HG03039 (cell line): ENCODE data around the gene RAD50.
"Not testable (repeated sequence)": the region's sequence is repeated elsewhere in the genome, so short reads cannot be mapped to it uniquely, and the experiment has no call there.

Source experiments
- ATAC-seq: cut with Tn5 transposase; IDR thresholded peaks from one replicate; pipeline ENCODE4 v1.9.1; 2021; ENCODE audit warnings: mild to moderate bottlenecking, moderate library complexity; ENCODE audit not compliant: unreplicated experiment

RAD50 gene

DNA sequence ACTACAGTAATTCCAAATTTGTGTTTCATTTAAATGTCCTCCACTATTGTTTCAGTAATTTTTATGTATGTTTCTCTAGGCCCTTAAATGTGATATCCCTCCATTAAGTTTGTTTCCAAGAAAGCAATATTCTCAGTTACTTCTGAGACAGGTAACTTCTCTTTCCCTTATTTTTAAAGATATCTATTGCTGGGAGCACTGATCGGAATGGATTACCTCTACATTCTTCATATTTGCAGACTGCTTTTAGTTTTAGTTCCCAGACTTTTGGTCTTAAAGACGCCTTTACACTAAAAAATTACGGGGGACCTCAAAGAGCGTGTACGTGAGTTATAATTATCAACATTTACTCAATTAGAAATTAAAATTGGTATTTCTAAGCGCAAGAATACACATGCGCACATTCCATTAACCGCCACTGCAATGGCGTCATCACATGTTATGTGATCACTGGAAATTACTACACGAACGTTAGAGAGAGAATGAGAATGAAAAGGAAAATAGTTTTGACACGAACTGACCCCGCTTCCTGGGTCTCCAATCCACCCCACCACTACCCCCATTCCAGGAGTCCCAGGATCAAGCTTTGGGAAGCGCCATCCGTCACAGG lies 519 bp upstream of the RAD50 start:
- ATAC-seq: no peak

GRCh38 chr5:132557478-132558172 lies 848 bp downstream of the RAD50 start:
- ATAC-seq: no peak

DNA sequence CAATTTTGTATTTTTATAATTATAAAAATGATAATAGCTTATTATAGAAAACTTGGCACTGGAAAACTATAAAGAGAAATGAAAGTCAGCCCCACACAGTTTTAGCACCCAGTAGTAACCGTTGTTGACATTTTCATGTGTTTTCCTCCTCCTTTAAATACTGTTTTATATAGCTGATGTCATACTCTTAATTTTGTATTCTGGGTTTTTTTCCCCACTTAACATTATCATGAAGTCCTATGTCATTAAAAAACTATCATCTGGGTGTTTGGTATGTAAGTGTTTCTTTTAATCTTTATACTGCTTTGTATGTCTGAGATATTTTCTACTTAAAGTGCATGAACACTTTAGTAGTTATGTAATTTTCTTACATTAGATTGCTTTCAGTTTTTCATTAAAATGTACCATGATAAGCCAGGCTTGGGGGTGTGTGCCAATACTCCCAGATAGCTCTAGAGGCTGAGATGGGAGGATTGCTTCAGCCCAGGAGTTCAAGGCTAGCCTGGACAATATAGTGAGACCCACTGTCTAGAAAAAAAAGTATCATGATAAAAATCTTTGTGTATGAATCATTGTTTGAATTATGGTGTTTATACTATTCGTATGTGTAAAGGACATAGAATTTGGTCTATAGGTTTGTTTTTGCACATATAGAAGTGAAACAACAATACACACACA lies 2.7 kb downstream of the RAD50 start:
- no peak for ATAC-seq

GRCh38 chr5:132561601-132562000 lies 4.8 kb downstream of the RAD50 start:
- no peak for ATAC-seq

DNA sequence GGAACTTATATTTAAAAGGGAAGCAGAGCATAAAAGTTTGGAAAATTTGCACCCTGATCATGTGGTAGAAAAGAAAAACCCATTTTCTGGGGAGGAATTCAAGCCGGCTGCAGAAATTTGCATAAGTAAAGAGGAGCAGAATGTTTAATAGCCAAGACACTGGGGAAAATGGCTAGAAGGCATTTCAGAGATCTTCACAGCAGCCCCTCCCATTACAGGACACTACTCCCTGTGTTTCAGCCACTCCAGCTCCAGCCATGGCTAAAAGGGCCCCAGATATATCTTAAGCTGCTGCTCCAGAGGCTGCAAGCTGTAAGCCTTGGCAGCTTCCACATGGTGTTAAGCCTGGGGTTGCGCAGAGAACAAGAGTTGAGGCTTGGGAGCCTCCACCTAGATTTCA lies 7.8 kb downstream of the RAD50 start:
- ATAC-seq: not testable (repeated sequence)

- ATAC-seq: no peak
Measured at GRCh38 chr5:132566657-132567056, 9.9 kb downstream of the RAD50 start.

DNA sequence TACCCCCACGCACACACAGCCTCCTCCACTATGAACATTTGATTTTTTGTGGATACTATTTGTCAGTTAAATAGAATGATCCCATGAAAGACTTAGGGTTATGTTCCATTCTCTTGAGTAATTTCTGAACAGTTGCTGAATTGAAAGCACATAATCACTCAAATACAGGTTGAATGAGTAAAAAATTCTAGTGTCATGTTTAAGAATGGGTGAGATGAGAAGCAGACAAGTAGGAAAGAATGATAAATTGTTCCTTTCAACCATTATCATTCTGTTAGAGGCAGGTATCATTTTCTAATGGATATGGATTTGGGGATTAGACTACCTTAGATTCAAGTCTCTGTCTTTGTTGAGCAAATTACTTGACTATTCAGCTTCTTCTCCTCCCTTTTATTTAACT lies 19.3 kb downstream of the RAD50 start:
- no peak for ATAC-seq

DNA sequence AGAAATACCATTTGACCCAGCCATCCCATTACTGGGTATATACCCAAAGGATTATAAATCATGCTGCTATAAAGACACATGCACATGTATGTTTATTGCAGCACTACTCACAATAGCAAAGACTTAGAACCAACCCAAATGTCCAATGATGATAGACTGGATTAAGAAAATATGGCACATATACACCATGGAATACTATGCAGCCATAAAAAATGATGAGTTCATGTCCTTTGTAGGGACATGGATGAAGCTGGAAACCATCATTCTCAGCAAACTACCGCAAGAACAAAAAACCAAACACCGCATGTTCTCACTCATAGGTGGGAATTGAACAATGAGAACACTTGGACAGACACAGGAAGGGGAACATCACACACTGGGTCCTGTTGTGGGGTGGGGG lies 27.8 kb downstream of the RAD50 start:
- ATAC-seq: not testable (repeated sequence)

DNA sequence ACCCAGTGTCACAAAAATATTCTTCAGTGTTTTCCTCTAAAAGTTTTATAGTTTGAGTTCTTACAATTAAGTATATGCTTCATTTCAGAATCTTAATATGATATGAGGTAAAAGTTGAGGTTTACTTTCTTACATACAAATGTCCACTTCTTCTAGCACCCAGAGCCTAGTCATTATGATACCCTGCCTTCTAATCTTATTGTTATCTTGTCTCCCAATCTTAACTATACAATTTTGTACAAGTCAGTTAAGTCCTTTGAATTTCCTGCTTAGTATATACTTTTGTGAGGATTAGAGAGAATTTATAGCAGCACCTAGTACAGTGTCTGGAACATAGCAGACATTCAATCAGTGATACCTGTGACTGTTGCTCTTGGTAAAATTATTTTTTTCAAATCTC lies 29.3 kb downstream of the RAD50 start:
- ATAC-seq: no peak

- no peak for ATAC-seq
Measured at GRCh38 chr5:132589467-132589866, 32.7 kb downstream of the RAD50 start.

DNA sequence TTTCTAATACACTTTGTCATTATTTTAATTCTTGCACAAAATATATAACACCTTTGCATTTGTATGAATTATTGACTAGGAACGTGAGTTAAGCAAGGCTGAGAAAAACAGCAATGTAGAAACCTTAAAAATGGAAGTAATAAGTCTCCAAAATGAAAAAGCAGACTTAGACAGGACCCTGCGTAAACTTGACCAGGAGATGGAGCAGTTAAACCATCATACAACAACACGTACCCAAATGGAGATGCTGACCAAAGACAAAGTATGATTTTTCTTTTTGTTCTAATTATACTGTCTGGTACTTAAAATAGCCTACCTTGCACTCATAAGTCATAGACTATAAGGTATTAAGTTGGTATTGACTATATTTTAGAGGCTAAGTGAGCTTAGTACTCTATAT lies 34.4 kb downstream of the RAD50 start:
- no peak for ATAC-seq

GRCh38 chr5:132592521-132592920 lies 35.7 kb downstream of the RAD50 start:
- ATAC-seq: no peak

DNA sequence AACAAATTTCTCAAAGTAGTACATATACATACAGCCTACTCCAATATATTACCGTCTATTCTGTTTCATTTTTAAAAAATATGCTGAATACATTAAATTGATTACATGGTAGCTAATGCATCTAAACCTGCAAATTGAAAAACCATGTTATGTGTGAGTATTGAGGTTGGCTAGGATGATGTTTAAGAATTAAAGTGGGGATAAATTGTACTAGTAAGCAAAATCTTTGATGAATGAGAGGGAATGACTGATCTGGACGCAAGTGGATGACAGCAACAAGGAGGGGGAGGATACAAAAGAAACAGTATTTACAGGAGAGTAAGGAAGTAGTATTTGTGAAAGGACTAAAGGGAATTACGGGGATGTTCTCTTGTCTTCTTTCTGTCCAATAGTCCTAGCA lies 37.4 kb downstream of the RAD50 start:
- no peak for ATAC-seq

DNA sequence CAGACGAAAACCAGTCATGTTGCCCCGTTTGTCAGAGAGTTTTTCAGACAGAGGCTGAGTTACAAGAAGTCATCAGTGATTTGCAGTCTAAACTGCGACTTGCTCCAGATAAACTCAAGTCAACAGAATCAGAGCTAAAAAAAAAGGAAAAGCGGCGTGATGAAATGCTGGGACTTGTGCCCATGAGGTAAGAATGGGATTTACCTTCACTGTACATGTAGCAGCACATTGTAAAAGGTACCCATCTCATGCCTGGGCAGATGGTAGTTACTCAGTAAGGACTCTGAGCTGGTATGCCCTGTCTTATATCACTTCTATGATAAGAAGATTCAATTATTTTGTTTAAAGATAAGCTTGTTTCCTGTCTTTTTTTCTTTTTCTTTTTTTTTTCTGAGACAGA lies 38.8 kb downstream of the RAD50 start:
- no peak for ATAC-seq

DNA sequence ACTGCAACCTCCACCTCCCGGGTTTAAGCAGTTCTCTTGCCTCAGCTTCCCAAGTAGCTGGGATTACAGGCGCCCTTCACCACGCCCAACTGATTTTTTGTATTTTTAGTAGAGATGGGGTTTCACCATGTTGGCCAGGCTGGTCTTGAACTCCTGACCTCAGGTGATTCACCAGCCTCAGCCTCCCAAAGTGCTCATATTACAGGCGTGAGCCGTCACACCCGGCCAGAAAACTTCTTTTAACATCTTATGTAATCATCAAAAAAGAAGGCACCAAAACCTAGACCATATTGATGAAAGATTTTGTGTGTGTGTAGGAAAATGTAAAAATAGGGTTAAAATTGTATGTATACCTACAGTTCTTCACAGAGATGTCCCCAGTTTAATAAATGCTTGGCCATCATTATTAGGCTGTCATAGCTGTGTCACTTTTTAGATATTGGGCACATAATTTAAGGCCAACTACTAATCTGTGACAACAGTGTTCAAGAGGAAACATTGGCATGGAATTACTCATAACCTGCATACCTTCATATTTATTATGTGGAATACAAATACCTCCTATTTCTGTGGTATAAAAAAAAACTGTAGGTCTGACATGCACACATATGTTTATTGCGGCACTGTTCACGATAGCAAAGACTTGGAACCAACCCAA lies 44.4 kb downstream of the RAD50 start:
- ATAC-seq: no peak

DNA sequence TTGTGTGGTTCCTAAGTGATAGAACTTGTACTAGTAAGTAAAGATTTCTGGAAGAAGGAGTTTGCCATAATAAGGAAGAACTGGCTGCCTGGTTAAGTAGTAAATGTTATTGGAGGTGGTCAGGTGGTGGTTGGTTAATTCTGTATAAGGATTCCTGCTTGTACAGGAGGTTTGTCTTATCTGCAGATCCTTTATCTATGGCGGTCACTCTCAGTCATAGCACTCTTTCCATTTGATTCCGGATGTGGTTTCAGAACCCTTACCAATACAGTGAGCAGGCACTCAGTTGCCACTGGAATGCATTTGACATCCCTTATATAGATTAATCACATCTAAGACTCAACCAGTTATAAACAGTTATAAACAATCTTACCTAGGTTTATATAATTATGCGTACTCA lies 50.3 kb downstream of the RAD50 start:
- ATAC-seq: no peak

GRCh38 chr5:132608107-132608506 lies 51.3 kb downstream of the RAD50 start:
- ATAC-seq: no peak

DNA sequence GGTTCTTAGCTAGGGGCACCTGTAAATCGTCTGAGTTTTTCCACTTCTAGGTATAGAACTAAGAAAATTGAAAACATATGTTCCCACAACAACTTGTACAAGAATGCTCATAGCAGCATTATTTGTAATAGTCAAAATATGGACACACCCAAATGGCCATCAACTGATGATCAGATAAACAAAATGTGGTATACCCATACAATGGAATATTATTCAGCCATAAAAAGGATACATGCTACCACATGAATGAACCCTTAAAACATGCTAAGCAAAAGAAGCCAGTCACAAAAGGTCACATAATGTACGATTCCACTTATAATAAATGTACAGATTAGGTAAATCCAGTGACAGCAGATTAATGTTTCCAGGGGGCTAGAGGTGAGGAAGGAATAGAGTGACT lies 55.2 kb downstream of the RAD50 start:
- ATAC-seq: no peak

DNA sequence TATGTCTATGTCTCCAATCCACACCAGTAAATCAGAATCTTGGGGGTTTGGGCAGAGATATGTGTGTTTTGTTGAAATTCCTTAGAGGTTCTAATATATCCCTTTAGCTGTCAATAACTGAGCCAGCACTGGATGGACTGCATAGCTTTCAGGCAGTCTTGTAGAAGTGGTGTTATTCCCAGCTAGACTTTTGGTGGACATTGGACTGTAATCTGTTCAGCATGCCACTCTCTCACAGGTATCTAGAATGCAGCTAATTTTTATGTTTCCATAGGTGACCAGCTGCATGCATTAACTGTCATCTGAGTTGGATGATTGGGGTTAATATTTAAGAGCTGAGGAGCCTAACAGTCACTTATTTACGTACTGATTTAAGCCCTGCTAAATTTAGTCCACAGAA lies 56.1 kb downstream of the RAD50 start:
- ATAC-seq: no peak

DNA sequence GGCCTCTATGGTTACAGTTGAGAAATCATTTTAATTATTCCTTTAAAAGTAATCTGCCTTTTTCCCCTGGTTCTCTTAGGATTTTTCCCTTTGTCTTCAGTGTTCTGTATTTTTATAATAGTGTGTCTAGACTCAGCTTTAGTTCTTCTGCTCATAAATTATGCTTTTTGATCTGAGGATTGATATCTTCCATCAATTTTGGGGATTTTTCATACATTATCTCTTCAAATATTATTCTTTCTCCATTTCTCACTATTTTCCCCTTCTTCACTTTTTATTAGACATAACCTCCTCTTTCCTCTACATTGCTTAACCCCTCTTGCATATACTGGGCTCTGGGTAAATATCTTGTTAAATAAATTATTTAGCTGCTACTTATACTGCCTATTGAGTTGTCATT lies 64.9 kb downstream of the RAD50 start:
- no peak for ATAC-seq

GRCh38 chr5:132622608-132623007 lies 65.8 kb downstream of the RAD50 start:
- ATAC-seq: no peak

- ATAC-seq: no peak
Measured at GRCh38 chr5:132627470-132627869, 70.7 kb downstream of the RAD50 start.
